CD4-positive, alpha-beta memory T cell (primary cell): ENCODE measurements around the gene KCNIP4. TPM values are rescaled to one million over a fixed set of nuclear protein-coding genes. Genes with fewer than 3 reads are reported as not detected.

Experiments used
- CTCF ChIA-PET: fragments of 350-600 bp; sonication (Branson Sonifier 250); formaldehyde crosslinking; loops from one replicate; lab custom pipeline; 2021; ENCODE audit warnings: inconsistent platforms; ENCODE audit not compliant: partially characterized antibody; lab: Charles Lee
- POLR2A ChIA-PET: fragments of 350-600 bp; sonication (Branson Sonifier 250); formaldehyde crosslinking; loops from one replicate; lab custom pipeline; 2021; ENCODE audit not compliant: partially characterized antibody; lab: Charles Lee
- DNase-seq, 5 donors: peaks; one replicate each; pipeline versions ENCODE4 v3.0.0 to v3.0.0-alpha.2; 2020 to 2022; ENCODE audit warnings: mixed read lengths in 1 of 5
- H3K27ac ChIP-seq: one replicate; pipeline ENCODE4 v1.7.0; 2013; ENCODE audit warnings: low read depth, low read length
- H3K27me3 ChIP-seq: 2 replicates; pipeline ENCODE4 v1.7.0; 2013; ENCODE audit warnings: mild to moderate bottlenecking, low read length, moderate library complexity; ENCODE audit not compliant: insufficient read depth
- H3K36me3 ChIP-seq: 2 replicates; pipeline ENCODE4 v1.7.0; 2013; ENCODE audit warnings: mild to moderate bottlenecking, low read length, moderate library complexity; ENCODE audit not compliant: insufficient read depth
- H3K4me1 ChIP-seq: 2 replicates; pipeline ENCODE4 v1.7.0; 2013; ENCODE audit warnings: mild to moderate bottlenecking, low read length, moderate library complexity; ENCODE audit not compliant: insufficient read depth
- H3K4me3 ChIP-seq, 2 donors: one replicate each; pipeline ENCODE4 v1.7.0; 2013; ENCODE audit warnings: low read length in 2 of 2, mild to moderate bottlenecking in 1 of 2
- H3K9me3 ChIP-seq, 2 donors: one replicate each; pipeline ENCODE4 v1.7.0; 2013; ENCODE audit warnings: low read length in 2 of 2, control low read depth in 1 of 2; ENCODE audit not compliant: control insufficient read depth in 1 of 2
- H3K27ac Mint-ChIP-seq, 7 donors: one replicate each; pipeline ENCODE4 v1.8.0; 2020 to 2021; ENCODE audit warnings: mixed read lengths in 7 of 7, mild to moderate bottlenecking in 6 of 7, inconsistent platforms in 3 of 7, moderate library complexity in 3 of 7
- H3K27me3 Mint-ChIP-seq, 2 donors: one replicate each; pipeline ENCODE4 v1.8.0; 2020 to 2021; ENCODE audit warnings: mixed read lengths in 2 of 2
- H3K36me3 Mint-ChIP-seq, 2 donors: one replicate each; pipeline ENCODE4 v1.8.0; 2020 to 2021; ENCODE audit warnings: mixed read lengths in 2 of 2, inconsistent platforms in 1 of 2, mild to moderate bottlenecking in 1 of 2
- H3K4me1 Mint-ChIP-seq, 4 donors: one replicate each; pipeline ENCODE4 v1.8.0; 2020 to 2021; ENCODE audit warnings: mixed read lengths in 4 of 4, mild to moderate bottlenecking in 1 of 4
- H3K4me3 Mint-ChIP-seq, 8 donors: one replicate each; pipeline ENCODE4 v1.8.0; 2020 to 2021; ENCODE audit warnings: mixed read lengths in 8 of 8, mild to moderate bottlenecking in 7 of 8, moderate library complexity in 6 of 8, inconsistent platforms in 3 of 8
- H3K9me3 Mint-ChIP-seq, 8 donors: one replicate each; pipeline ENCODE4 v1.8.0; 2020 to 2021; ENCODE audit warnings: mixed read lengths in 8 of 8, mild to moderate bottlenecking in 5 of 8, inconsistent platforms in 3 of 8, moderate library complexity in 1 of 8
- intact Hi-C: fragments of 100-400 bp; cut with micrococcal nuclease; formaldehyde crosslinking; loops from one replicate; pipeline ENCODE4 v1.15.1; 2023
- polyA plus RNA-seq, 2 donors: library from polyadenylated mRNA; unstranded; fragments of 300-500 nt; fragmentation: Illumina TruSeq; gene quantifications; one replicate each; pipeline ENCODE4 v1.2.3, GENCODE V29; 2021
- total RNA-seq, 2 experiments: library from RNA; stranded (reverse); gene quantifications; one replicate each; pipeline ENCODE4 v1.2.3, GENCODE V29; 2021

The KCNIP4 gene
- total and polyA plus RNA-seq, 4 experiments from 2014 or later: 0.11 to 0.26 TPM; not detected in 2

- H3K4me3 Mint-ChIP-seq: no peak overlapping the region
- peaks cover 0 to 12% (median 2%) of the 10 kb centered on the region in 8 donors for H3K9me3 Mint-ChIP-seq
- H3K27ac Mint-ChIP-seq: no peak overlapping the region
- no peaks in the 10 kb centered on the region for H3K36me3 Mint-ChIP-seq
- intact Hi-C loops: no loop called here
- Histone ChIP-seq H3K27ac (no peak overlapping the region), H3K9me3 (no peaks in the 10 kb centered on the region), H3K36me3 (no peaks in the 10 kb centered on the region), H3K4me1 (no peaks in the 10 kb centered on the region), H3K27me3 (no peaks in the 10 kb centered on the region), H3K4me3 (no peak overlapping the region)
- CTCF ChIA-PET: no interaction called here
- DNase-seq: no peak
- peaks cover 0 to 2% (median 0%) of the 10 kb centered on the region in 4 donors for H3K4me1 Mint-ChIP-seq
- POLR2A ChIA-PET: no interaction called here
- no peaks in the 10 kb centered on the region for H3K27me3 Mint-ChIP-seq
Observed at GRCh38 chr4:21018817-21019216, 929.8 kb downstream of the KCNIP4 start.

GRCh38 chr4:21013501-21013900 is 935.1 kb downstream of the KCNIP4 start:
- Histone ChIP-seq H3K27ac (no peak overlapping the region), H3K27me3 (no peaks in the 10 kb centered on the region), H3K4me1 (no peaks in the 10 kb centered on the region), H3K9me3 (no peaks in the 10 kb centered on the region), H3K4me3 (no peak overlapping the region), H3K36me3 (no peaks in the 10 kb centered on the region)
- Mint-ChIP-seq H3K9me3 (peaks cover 0 to 5% (median under 1%) of the 10 kb centered on the region in 8 donors), H3K27ac (no peak overlapping the region), H3K4me1 (no peaks in the 10 kb centered on the region), H3K4me3 (no peak overlapping the region), H3K27me3 (no peaks in the 10 kb centered on the region), H3K36me3 (no peaks in the 10 kb centered on the region)
- CTCF ChIA-PET: no interaction called here
- intact Hi-C loops: no loop called here
- POLR2A ChIA-PET: no interaction called here
- no peak for DNase-seq

GRCh38 chr4:21012851-21013331 is 935.7 kb downstream of the KCNIP4 start:
- peaks cover 0 to 4% (median under 1%) of the 10 kb centered on the region in 8 donors for H3K9me3 Mint-ChIP-seq
- ChIA-PET POLR2A (no interaction called here), CTCF (no interaction called here)
- no peak overlapping the region for H3K27ac Mint-ChIP-seq
- no peak for DNase-seq
- no peak overlapping the region for H3K4me3 ChIP-seq
- no peaks in the 10 kb centered on the region for H3K27me3 Mint-ChIP-seq
- H3K4me1 ChIP-seq: no peaks in the 10 kb centered on the region
- no peak overlapping the region for H3K27ac ChIP-seq
- no peaks in the 10 kb centered on the region for H3K4me1 Mint-ChIP-seq
- intact Hi-C loops: no loop called here
- no peaks in the 10 kb centered on the region for H3K9me3 ChIP-seq
- H3K27me3 ChIP-seq: no peaks in the 10 kb centered on the region
- H3K4me3 Mint-ChIP-seq: no peak overlapping the region
- no peaks in the 10 kb centered on the region for H3K36me3 Mint-ChIP-seq
- no peaks in the 10 kb centered on the region for H3K36me3 ChIP-seq

GRCh38 chr4:21011106-21011505 is 937.5 kb downstream of the KCNIP4 start:
- no peak overlapping the region for H3K4me3 Mint-ChIP-seq
- Histone ChIP-seq H3K27me3 (no peaks in the 10 kb centered on the region), H3K27ac (no peak overlapping the region), H3K9me3 (no peaks in the 10 kb centered on the region), H3K36me3 (no peaks in the 10 kb centered on the region), H3K4me1 (no peaks in the 10 kb centered on the region), H3K4me3 (no peak overlapping the region)
- no peaks in the 10 kb centered on the region for H3K4me1 Mint-ChIP-seq
- intact Hi-C loops: no loop called here
- no peak overlapping the region for H3K27ac Mint-ChIP-seq
- no peaks in the 10 kb centered on the region for H3K27me3 Mint-ChIP-seq
- POLR2A ChIA-PET: no interaction called here
- no peaks in the 10 kb centered on the region for H3K36me3 Mint-ChIP-seq
- peaks cover 0 to 5% (median 0%) of the 10 kb centered on the region in 8 donors for H3K9me3 Mint-ChIP-seq
- DNase-seq: no peak
- CTCF ChIA-PET: no interaction called here

GRCh38 chr4:21009956-21010355 is 938.6 kb downstream of the KCNIP4 start:
- Mint-ChIP-seq H3K4me1 (no peaks in the 10 kb centered on the region), H3K4me3 (no peak overlapping the region), H3K27ac (no peak overlapping the region), H3K27me3 (no peaks in the 10 kb centered on the region), H3K9me3 (peaks cover 0 to 5% (median 0%) of the 10 kb centered on the region in 8 donors), H3K36me3 (no peaks in the 10 kb centered on the region)
- ChIA-PET CTCF (no interaction called here), POLR2A (no interaction called here)
- H3K4me1 ChIP-seq: no peaks in the 10 kb centered on the region
- no peaks in the 10 kb centered on the region for H3K27me3 ChIP-seq
- H3K36me3 ChIP-seq: no peaks in the 10 kb centered on the region
- H3K9me3 ChIP-seq: no peaks in the 10 kb centered on the region
- intact Hi-C loops: no loop called here
- DNase-seq: no peak
- H3K27ac ChIP-seq: no peak overlapping the region
- no peak overlapping the region for H3K4me3 ChIP-seq

- Mint-ChIP-seq H3K9me3 (peaks cover 0 to 4% (median 0%) of the 10 kb centered on the region in 8 donors), H3K36me3 (no peaks in the 10 kb centered on the region), H3K27ac (no peak overlapping the region), H3K27me3 (no peaks in the 10 kb centered on the region), H3K4me1 (peaks cover 6 to 20% (median 11%) of the 10 kb centered on the region in 4 donors), H3K4me3 (no peak overlapping the region)
- Histone ChIP-seq H3K27me3 (no peaks in the 10 kb centered on the region), H3K9me3 (no peaks in the 10 kb centered on the region), H3K36me3 (no peaks in the 10 kb centered on the region), H3K4me1 (no peaks in the 10 kb centered on the region), H3K4me3 (no peak overlapping the region), H3K27ac (no peak overlapping the region)
- CTCF ChIA-PET: no interaction called here
- intact Hi-C loops: no loop called here
- no peak for DNase-seq
- POLR2A ChIA-PET: no interaction called here
Observed at GRCh38 chr4:21005647-21006046, 942.9 kb downstream of the KCNIP4 start.

- Histone ChIP-seq H3K27ac (no peak overlapping the region), H3K36me3 (no peaks in the 10 kb centered on the region), H3K9me3 (no peaks in the 10 kb centered on the region), H3K4me1 (no peaks in the 10 kb centered on the region), H3K4me3 (no peak overlapping the region), H3K27me3 (no peaks in the 10 kb centered on the region)
- no peaks in the 10 kb centered on the region for H3K36me3 Mint-ChIP-seq
- intact Hi-C loops: no loop called here
- H3K27ac Mint-ChIP-seq: peak overlapping the region in 3 of 7 donors; percentile 9 to 53 (median 10)
- ChIA-PET CTCF (no interaction called here), POLR2A (no interaction called here)
- peaks cover 8 to 20% (median 11%) of the 10 kb centered on the region in 4 donors for H3K4me1 Mint-ChIP-seq
- peak overlapping the region in 1 of 8 donors; percentile 18 for H3K4me3 Mint-ChIP-seq
- peaks cover 0 to 8% (median under 1%) of the 10 kb centered on the region in 8 donors for H3K9me3 Mint-ChIP-seq
- H3K27me3 Mint-ChIP-seq: no peaks in the 10 kb centered on the region
- no peak for DNase-seq
Observed at GRCh38 chr4:21002976-21003375, 945.6 kb downstream of the KCNIP4 start.
